ENCODE results near the gene TRMU. TPM values are rescaled to one million over a fixed set of nuclear protein-coding genes. Genes with fewer than 3 reads are reported as not detected.

The TRMU gene
- total RNA-seq, 2 donors from 2014 or later, result 79.7 to 84.5 TPM

DNA sequence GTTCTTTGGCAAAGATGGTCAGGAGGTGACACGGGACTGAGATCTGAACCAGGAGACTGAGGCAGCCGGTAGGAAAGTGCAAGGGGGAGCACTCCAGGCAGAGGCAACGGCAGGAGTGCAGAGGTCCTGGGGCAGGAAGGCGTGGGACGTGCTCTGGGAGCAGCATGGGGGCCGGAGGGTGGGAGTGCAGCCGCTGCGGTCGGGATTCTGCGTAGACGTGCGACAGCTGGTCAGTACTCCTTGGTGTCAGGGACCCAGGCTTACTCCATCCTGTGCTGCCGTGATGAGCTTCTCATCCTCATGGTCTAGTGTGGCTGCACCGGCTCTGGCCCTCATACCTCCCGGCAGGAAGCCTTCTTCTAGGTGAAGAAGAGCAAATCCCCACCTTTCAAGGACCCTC lies 16.9 kb upstream of the TRMU start:
- Mint-ChIP-seq H3K36me3 (ENCODE audit: low read depth) (peaks cover 75% of the 10 kb centered on the region), H3K4me1 (no peaks in the 10 kb centered on the region), H3K27me3 (ENCODE audit: insufficient read depth) (no peaks in the 10 kb centered on the region), H3K27ac (no peak overlapping the region), H3K4me3 (no peak overlapping the region), H3K9me3 (no peaks in the 10 kb centered on the region)
- whole genome bisulfite sequencing, 2 experiments (ENCODE audit: insufficient coverage in 1 of 2, insufficient read length in 1 of 2), result 90 to 93% methylated on average over 14 to 15 of the region's 15 CpGs
- Histone ChIP-seq H3K27me3 (ENCODE audit: control insufficient read depth, insufficient read depth, low read length, poor library complexity, severe bottlenecking) (no peaks in the 10 kb centered on the region), H3K9ac (ENCODE audit: extremely low read depth, low read length, poor library complexity, severe bottlenecking) (no peak overlapping the region), H3K36me3 (ENCODE audit: control insufficient read depth, insufficient read depth, low read length) (peaks cover 73% of the 10 kb centered on the region), H3K9me3 (ENCODE audit: control insufficient read depth, low read length) (no peaks in the 10 kb centered on the region), H3K4me3 (ENCODE audit: low read length) (no peak overlapping the region), H3K4me1 (ENCODE audit: control insufficient read depth, insufficient read depth, low read length) (no peaks in the 10 kb centered on the region), H3K27ac (ENCODE audit: low read depth, low read length) (no peak overlapping the region)
- DNase-seq, result no peak
- no peak for TF ChIP-seq CTCF (conservative IDR thresholded peaks at IDR 0.05)

DNA sequence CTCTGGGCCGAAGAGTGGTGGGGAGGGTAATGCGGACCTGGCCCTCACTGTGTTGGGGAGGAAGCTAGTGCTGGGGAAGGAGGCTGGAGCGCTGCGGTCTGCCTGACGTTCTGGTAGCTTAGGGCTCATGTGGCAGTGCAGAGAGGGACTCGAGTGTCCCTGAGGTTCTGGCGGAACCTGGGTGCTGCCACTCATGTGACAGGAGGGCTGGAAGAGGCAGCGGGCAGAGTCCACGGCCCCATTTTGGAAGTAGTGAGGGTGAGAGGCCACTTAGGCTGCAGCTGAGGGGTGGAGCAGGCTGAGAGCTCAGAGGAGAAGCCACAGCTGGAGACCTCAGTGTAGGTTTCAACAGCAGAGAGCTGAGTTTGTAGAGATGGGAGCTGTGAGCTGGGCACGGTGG lies 16.2 kb upstream of the TRMU start:
- Mint-ChIP-seq H3K27ac (peak overlapping the region; percentile 14), H3K9me3 (no peaks in the 10 kb centered on the region), H3K36me3 (ENCODE audit: low read depth) (peaks cover 80% of the 10 kb centered on the region), H3K27me3 (ENCODE audit: insufficient read depth) (no peaks in the 10 kb centered on the region), H3K4me1 (no peaks in the 10 kb centered on the region), H3K4me3 (no peak overlapping the region)
- Histone ChIP-seq H3K9me3 (ENCODE audit: control insufficient read depth, low read length) (no peaks in the 10 kb centered on the region), H3K36me3 (ENCODE audit: control insufficient read depth, insufficient read depth, low read length) (peaks cover 72% of the 10 kb centered on the region), H3K27me3 (ENCODE audit: control insufficient read depth, insufficient read depth, low read length, poor library complexity, severe bottlenecking) (no peaks in the 10 kb centered on the region), H3K9ac (ENCODE audit: extremely low read depth, low read length, poor library complexity, severe bottlenecking) (no peak overlapping the region), H3K4me1 (ENCODE audit: control insufficient read depth, insufficient read depth, low read length) (no peaks in the 10 kb centered on the region), H3K27ac (ENCODE audit: low read depth, low read length) (no peak overlapping the region), H3K4me3 (ENCODE audit: low read length) (no peak overlapping the region)
- TF ChIP-seq CTCF (conservative IDR thresholded peaks at IDR 0.05), result no peak
- 98 to 99% methylated on average over 7 to 10 of the region's 10 CpGs for WGBS, 2 experiments (ENCODE audit: insufficient coverage in 1 of 2, insufficient read length in 1 of 2)
- no peak for DNase-seq

GRCh38 chr22:46320166-46320710 lies 15.3 kb upstream of the TRMU start:
- Mint-ChIP-seq H3K36me3 (ENCODE audit: low read depth) (peaks cover 84% of the 10 kb centered on the region), H3K9me3 (no peaks in the 10 kb centered on the region), H3K27me3 (ENCODE audit: insufficient read depth) (no peaks in the 10 kb centered on the region), H3K4me3 (no peak overlapping the region), H3K27ac (peak overlapping the region; percentile 80), H3K4me1 (no peaks in the 10 kb centered on the region)
- H3K4me1 ChIP-seq (ENCODE audit: control insufficient read depth, insufficient read depth, low read length), result no peaks in the 10 kb centered on the region
- no peak overlapping the region for H3K4me3 ChIP-seq (ENCODE audit: low read length)
- no peak for DNase-seq
- no peaks in the 10 kb centered on the region for H3K9me3 ChIP-seq (ENCODE audit: control insufficient read depth, low read length)
- no peak for TF ChIP-seq CTCF (conservative IDR thresholded peaks at IDR 0.05)
- 94 to 99% methylated on average over 10 to 14 of the region's 14 CpGs for whole genome bisulfite sequencing, 2 experiments (ENCODE audit: insufficient coverage in 1 of 2, insufficient read length in 1 of 2)
- H3K36me3 ChIP-seq (ENCODE audit: control insufficient read depth, insufficient read depth, low read length), result peaks cover 77% of the 10 kb centered on the region
- H3K27ac ChIP-seq (ENCODE audit: low read depth, low read length), result no peak overlapping the region
- no peak overlapping the region for H3K9ac ChIP-seq (ENCODE audit: extremely low read depth, low read length, poor library complexity, severe bottlenecking)
- H3K27me3 ChIP-seq (ENCODE audit: control insufficient read depth, insufficient read depth, low read length, poor library complexity, severe bottlenecking), result no peaks in the 10 kb centered on the region
